ENCODE data around the gene ARL3.
"Not testable (repeated sequence)": the region's sequence is repeated elsewhere in the genome, so short reads cannot be mapped to it uniquely, and the experiment has no call there.

The ARL3 gene

DNA sequence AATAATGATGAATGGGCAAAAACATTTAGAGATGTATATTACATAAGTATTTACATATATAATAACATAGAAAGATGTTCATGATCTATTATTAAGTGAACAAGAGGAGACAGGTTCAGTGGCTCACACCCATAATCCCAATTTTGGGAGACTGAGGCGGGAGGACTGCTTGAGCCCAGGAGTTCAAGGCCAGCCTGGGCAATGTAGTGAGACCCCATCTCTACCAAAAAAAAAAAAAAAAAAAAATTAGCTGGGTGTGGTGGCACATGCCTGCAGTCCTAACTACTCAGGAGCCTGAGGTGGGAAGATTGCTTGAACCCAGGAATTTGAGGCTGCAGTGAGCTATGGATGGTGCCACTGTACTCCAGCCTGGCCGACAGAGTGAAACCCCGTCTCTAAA is 12.4 kb downstream of the ARL3 start:
- no peak for DNase-seq

DNA sequence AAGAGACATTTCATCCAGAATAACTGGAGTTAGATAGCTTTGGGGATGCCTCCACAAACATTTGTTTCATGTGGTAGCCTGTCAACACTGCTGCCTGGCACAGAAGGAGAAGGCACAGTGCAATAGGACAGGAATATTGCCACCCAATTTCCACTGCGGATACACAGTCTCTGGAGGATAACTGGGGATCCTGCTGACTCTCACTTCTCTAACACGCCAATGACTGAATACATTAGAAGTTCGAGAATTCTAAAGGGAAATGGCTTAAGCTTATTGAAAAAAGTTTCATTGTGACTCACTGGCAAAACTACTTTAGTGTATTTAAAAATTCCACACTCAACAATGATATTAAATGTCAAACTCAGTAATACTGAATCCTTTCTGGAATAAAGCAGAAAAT is 12.9 kb downstream of the ARL3 start:
- DNase-seq = no peak

DNA sequence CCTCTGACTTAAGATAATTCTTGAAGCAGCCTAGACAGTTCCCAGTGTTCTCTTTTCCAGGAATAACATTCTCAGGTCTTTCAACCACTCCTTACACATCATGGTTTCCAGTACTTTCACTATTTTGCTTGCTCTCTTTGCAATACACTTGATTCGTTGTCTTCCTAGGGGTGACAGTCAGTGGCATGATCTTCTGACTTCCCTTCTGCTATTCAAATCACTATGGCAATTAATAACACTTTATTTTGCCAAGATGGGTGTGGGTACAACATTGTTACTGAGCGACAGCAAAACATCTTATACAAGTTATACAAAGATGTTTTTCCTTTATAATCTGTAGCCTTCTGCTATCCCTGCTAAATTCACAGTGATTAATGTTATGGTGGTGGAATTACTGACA is 15.3 kb downstream of the ARL3 start:
- no peak for DNase-seq

DNA sequence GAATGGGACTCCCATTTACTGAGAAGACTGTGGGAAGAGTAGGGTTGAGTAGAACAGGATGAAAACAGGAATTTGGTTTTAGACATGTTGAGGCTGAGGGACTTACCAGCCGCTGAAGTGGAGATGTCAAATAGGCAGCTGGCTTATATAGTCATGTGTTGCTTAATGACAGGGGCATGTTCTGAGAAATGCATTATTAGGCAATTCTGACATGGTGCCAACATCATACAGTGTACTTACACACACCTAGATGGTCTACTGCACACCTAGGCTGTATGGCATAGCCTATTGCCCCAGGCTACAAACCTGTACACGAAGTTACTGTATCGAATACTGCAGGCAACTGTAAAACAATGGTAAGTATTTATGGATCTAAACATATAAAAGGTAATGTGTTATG is 17.5 kb downstream of the ARL3 start:
- no peak for DNase-seq

DNA sequence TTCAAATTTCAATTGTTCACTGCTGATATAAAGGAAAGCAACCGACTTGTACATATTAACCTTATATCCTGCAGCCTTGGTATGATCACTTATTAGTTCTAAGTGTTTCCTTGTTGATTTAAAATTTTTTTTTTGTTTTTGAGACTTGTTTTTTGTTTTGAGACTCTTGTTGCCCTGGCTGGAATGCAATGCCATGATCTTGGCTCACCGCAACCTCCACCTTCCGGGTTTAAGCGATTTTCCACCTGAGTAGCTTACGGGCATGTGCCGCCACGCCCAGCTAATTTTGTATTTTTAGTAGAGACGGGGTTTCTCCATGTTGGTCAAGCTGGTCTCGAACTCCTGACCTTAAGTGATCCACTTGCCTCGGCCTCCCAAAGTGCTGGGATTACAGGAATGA is 18.8 kb downstream of the ARL3 start:
- DNase-seq = not testable (repeated sequence)

DNA sequence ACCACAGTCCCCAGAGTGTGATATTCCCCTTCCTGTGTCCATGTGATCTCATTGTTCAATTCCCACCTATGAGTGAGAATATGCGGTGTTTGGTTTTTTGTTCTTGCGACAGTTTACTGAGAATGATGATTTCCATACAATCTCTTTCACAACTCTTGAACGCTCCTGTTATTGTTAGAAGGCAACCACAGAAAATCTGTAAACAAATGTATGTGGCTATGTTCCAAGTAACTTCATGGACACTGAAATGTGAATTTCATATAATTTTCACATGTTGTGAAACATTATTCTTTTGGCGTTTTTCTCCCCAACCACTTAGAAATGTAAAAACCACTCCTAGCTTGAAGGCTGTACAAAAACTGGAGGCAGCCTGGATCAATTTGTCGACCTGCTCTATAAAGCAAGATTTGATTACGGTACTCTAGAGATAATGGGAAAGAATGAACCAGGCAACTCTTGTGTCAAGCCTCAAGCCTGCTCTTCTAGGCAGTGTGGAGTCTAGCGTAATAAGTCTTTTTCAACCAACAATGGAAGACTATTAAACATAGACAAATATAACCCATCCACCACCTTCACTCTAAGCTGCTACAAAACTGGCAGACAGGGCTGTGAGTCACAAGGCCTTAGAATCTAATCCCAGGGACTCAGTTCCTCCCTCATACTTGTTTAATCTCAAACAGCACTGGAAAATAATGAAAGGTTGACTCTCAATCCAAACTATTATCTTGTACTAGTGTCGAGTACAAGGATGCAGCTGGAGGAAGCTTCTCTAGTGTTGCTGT is 22.7 kb downstream of the ARL3 start:
- no peak for DNase-seq

DNA sequence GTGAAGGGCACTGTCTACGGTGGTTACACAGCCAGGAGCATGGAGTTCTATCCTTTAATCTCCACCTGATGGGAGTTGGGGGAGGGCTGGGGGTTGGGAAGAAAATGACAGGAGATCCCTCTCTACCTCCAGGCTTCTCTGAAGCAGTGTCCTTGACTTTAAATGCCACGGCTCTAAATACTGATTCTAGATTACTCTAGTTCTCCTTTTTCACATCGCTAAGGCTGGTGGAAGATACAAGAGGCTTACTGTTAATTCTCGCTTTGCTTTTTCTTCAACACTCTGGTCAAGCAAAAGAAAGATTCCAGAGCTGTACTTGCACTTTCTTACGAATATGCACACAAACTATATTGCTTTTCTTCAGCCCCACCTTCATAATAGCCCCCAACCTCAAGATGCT is 30.5 kb downstream of the ARL3 start:
- no peak for DNase-seq

DNA sequence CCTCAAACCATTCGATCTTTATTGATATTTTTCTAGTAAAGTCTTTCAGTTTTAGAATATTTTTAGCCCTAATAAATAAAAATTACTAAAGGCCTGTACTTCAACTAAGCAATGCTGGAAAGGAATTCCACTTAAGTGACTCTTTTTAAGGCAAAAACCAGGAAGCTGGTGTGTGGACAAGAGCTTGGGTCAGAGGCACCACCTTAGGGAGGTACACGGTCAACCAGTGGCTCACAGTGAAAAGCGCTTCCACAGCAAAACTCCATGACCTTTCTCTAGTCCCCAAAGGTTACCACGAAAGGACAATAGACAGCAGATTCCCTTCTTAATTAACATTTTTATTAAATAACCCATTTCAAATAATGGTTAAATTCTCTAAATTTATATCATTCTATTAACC is 31.2 kb downstream of the ARL3 start:
- DNase-seq = no peak

DNA sequence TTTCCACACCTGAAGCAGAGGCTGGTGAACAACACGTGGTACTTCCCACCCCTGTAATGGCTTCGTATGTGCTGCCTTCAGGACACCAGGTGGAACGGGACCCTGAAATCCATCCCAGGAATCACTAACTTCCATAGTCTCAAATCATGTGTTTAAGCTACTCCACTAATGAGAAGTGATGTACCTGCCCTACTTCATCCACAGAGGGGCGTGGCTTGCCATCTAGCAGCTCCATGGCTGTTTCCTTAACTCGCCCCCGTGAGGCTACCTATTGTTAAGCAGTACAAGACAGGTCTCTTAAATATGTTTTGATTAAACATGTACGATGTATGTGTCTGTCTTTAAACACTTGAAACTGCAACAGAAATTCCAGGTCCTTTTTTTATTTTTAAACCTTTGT is 31.8 kb downstream of the ARL3 start:
- DNase-seq = no peak

DNA sequence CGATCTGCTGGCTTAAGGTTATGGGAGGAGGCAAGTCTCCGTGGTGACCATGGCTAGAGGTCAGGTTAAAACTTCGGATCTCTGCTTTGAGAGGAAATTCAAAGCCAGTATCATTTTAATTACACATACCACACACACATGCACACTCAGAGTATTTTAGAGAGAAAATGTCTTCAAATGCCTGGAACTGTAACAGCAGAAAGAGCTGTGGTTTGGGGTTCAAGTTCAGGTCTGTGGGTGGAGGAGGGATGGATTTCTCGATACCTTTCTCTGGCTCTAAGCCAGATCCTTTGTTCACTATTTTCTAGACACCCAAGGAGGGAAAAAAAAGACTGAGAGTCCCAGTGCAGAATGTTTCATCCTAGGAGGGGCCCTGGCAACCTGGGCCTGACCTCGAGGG is 32.5 kb downstream of the ARL3 start:
- DNase-seq = no peak

DNA sequence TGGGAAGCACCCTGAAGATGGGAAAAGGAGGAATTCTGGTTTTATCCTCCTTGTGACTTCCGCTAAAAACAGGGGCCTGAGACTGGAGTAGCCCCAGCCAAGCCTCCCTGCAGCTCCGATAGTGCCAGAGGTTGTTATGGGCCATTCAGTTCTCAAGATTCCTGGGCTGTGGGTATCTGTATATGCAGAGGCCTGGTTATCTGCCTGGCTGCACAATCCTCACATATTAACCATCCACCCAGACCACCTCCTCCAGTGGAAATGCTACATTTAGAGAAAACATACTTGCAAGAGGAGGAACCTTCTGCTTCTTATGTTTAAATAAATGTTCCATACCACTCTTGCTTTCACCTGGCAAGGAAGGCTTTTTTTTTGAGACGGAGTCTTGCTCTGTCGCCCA is 34.6 kb downstream of the ARL3 start:
- no peak for DNase-seq

DNA sequence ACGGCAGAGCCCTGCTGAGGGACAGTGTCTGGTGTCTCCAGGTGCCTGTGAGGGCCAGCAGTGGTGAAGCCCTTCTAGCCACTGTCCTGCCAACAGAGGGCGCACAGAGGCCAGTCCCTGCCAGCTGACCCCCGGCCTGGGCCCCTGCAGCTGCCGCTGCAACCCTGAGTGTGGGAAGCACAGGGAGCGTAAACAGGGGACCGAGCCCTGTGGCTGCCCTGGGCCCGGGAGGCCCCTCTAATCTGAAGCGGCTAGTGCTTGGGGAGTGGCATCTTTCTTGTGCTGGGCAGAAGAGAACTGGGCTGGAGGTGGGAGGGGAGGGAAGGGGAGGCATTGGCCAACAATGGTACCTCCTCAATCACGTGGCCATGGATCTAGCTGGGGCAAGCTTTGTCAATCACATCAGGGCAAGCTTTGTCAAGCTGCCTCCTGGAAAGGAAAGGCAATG is 35.3 kb downstream of the ARL3 start:
- DNase-seq = peak; percentile 81

DNA sequence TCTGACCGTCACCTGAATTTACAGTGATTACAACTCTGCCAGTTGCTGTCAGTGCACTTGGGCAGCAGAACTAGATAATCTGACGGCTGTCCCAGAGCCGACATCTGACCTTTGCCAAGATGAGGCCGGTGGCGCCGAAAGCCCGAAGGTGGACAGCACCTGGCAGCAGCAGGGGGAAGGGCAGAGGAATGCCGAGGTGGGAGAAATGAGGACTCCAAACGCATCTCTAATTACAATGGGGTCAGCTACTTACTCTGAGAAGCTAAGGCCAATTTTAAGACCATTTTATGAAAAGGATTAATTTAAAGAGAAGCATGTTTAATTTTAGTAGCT is 36.2 kb downstream of the ARL3 start:
- DNase-seq = no peak

DNA sequence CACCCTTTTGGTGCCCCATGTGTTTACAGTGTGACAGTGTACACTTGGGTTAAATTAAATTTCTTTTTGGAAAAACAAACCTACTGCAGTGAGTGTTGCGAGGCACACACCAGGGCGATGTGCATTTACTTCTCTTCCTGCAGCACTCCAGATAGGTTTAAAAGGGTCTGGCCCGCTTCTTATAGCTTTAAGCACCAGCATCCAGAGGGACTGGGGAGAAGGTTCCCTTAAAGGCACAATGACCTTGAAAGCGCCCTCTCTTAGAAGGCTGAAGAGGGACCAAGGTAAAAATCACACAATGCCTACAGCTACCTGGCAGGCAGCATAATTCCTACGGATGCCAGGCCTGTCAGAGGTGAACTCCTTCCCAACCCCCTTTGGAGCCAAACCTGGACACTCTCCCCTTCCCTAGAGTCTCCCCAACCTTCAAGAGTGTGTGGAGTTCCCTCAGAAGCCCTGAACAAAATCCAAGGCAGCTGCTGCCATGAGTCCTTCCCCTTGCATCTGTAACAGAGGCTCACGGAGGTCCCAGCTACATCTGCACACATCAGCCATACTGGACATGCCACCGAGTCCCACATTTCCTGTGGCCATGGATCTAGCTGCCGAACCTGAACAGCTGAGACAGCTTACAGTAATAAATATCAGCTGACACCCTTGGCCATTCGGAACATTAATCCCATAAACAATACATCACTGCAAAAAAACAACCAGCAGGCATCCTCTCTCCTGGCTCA is 36.7 kb downstream of the ARL3 start:
- DNase-seq = no peak

DNA sequence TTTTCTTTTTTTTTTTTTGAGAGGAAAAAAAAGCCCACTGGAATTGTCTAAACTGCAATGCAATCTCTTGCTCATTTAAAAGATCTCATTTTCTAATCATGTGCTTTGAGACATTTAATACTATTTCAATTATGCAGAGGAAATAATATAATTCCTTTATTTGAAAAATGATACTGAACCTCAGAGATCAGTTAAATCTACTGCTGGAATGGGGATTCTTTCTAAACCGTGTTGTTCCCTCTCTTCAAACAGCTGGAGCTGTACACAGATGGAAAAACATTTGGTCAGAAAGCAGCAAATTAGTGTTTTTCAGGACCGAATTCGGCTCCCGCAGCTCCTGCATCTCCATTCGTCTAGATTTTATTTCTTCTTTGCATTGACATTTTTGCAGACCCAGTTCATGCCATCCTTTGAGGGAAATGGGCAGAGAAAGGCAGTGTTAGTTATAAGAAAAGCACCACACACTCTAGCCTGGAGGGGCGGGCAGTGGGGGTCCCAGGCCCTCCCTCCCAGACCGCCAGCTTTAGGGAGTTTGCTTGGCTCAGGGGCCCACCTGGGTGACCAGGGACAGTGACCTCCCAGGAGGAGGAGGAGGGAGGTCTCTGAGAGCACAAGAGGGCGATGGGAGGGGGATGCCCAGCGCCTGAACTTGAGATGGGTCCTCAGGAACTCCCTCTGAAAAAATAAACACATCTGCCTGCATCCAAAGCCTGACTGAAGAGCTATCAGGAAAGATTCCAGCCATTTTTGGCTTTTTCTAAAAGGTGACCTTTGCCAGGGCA is 37.5 kb downstream of the ARL3 start:
- no peak for DNase-seq

DNA sequence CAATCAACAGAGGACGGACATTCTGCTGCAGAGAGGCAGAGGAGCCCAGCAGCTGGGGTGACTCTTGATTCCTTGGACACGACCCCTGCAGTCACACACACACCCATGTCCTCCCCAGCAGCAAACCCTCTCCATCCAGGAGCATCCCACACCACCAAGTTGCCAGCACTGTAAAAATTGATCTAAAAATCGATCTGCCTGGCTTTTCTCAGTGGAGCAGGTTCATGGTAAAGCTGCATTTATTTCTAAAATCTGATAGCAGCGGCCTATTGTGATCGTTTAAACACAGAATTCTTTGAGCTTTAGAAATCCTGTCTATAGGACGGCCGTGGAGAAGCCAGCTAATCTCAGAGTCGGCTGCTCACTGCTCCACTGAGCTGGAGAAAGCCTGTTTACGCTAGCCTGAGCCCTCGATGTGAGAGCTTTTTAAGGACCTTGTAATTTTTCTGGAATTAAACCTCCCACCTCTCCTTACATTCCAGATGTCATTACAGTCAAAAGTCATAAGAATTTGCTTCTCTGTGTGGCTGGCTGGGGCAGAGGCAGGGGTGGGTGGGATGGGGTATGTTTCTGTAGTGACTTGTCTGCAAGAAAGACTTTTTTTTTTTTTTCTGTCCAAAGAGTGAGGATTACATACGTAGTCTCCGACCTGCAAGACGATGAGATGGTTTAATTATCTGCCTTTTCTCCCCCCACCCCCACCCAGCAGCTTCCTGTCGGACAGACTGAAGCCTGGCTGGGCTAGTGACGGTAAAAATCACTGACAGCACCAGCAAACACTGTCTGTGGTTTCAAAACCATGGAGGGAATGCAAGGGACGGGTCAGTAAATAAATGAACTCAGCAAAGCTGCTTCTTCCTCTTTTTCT is 38.3 kb downstream of the ARL3 start:
- no peak for DNase-seq

DNA sequence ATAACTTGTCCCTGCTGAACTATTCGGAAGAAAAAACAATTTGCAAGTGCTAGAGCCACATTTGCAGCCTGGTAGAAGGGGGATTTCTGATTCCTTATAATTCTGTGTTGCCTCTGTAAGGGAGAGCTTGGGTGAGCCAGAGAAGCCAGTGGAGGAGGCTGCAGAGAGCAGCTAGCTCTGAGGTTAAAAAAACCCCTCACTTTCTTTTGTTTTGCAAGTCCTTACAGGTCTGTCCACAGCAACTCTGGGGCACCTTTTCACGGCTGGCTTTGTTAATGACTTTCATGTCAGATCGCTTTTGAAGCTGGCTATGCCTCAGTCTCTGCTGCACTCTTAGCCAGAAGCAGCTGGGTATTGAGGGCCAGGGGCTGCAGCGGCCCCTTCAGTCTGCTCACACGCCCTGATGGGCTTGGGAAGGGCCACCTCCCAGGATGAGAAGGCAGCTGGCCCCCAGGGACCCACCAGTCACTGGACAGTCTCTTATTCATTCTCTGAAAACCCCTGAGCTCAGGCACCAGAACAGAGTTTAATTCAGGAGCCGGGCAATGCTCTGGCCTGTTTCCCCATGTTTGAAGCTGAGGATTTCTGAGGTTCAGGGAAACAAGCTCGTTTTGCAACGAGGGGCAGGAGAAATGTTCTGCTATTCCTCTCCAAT is 39.1 kb downstream of the ARL3 start:
- no peak for DNase-seq

DNA sequence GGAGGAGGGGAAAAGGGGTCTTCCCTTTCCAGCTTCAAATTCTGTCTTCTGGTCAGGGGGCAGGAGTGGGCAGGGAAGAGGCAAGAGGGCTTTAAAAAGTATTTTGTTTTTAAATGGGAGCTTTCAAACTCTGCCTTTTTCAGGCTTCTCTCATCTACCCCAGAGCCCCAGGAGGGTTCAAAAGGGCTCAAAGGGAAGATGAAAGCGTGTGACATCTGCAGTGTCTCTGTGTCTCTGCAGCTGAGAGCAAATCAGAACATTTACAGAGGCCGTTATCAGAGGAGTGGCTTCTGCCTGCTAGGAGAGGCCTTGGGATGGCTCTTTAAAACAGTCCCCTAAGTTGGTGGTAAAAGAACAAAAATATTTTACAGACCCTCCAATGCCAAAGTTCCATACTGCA is 39.6 kb downstream of the ARL3 start:
- DNase-seq = no peak

DNA sequence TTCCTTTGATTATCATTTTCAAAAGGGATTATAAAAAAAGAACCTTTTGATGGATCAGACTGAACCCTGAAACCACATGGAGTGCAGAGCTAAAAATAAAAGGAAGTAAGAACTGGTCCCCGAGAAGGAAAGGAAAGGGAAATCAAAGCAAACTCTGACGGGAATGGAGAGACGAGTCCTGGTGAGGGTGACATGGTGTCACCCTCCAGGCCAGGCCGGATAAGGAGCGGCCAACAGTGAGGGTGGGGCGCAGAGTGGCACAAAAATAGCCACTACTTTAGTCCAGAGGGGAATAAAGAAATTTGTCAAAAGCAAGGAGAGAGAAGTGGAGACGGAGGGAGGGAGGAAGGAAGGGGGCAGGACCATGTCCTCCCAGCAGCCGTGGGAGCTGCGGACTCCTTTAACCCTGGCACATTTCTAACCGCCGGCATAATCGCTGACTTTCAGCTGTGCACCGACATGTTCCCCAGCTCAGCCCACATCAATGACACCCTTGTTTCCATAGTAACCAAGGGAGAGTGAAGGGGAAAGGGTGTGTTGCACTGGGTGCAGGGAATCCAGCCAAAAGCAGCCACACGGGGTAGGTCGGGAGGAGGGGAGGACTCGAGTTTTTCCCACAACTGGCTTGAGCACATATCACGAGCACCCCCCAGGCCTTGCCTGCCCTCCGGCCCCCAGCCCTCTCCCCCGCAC is 40.2 kb downstream of the ARL3 start:
- DNase-seq = peak; percentile 76

DNA sequence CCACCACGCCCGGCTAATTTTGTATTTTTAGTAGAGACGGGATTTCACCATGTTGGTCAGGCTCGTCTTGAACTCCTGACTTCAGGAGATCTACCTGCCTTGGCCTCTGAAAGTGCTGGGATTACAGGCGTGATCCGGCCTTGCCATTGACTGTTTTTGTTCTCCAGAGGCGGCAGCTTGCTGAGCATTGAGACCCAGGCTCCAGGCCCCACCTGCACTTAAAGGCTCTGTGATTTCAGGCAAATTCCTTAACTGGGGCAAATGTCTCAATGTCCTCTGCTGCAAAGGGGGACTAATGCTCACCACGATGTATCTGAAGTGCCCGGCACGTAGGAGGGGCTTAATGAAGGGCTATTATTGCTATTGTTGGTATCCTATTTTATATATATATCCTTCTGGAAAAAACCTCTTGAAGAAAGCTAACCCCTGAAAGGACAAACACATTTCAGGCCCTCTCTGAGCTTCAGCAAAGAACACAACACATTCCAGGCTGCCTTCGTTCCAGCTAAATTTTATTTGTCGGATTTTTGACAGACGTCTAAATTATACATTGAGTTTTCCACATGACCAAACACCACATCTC is 40.9 kb downstream of the ARL3 start:
- DNase-seq = no peak

DNA sequence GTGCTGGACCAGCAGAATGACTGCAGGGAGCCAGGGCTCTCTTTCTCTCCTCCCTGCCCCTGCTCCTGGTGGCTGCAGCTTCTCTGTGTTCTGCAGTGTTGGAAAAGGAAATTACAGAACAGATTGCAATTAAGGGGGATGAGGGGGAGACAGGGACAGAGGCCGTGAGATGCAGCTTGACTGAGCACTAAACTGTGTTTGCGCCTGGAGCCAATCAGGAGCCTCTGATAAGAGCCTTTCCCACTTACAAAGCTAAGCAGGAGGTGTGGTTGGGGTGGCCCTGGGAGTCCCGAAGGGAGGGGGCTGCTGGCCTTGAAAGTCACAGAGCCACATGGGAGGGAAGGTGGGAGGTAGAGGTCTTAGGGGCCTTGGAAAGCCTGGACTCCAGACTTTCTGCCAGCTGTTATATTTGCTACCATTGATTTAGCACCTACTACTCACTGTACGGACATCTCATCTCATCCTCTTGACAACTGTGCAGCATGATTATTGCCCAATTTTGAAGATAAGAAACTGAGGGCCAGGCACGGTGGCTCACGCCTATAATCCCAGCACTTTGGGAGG is 43.2 kb downstream of the ARL3 start:
- DNase-seq = no peak
